Activated naive CD4-positive, alpha-beta T cell (primary cell): ENCODE results near the gene SLC6A11.

ENCODE experiments used
- DNase-seq, 4 experiments: peaks; one replicate each; lab custom pipeline; 2025; lab: John Stamatoyannopoulos, UW

SLC6A11 gene

GRCh38 chr3:10790713-10791112 lies 25.3 kb upstream of the SLC6A11 start:
- no peak for DNase-seq

DNA sequence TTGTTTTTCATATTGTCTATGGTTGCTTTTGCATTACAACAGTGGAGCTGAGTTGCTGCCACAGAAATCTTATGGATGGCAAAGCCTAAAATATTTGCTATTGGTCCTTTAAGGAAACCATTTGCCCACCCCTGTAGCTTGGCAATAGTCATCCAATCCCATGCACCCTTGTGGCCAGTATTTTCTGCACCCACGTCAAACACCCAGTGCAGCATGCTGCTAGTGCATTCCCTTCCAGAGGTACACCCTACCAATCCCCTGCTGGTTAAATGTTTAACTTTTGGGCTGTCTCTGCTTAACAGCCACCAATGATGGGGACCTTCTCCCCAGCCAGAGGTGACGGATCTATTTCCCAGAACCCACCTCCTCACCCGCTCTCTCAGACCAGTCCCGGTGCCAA lies 23.8 kb upstream of the SLC6A11 start:
- DNase-seq = no peak

DNA sequence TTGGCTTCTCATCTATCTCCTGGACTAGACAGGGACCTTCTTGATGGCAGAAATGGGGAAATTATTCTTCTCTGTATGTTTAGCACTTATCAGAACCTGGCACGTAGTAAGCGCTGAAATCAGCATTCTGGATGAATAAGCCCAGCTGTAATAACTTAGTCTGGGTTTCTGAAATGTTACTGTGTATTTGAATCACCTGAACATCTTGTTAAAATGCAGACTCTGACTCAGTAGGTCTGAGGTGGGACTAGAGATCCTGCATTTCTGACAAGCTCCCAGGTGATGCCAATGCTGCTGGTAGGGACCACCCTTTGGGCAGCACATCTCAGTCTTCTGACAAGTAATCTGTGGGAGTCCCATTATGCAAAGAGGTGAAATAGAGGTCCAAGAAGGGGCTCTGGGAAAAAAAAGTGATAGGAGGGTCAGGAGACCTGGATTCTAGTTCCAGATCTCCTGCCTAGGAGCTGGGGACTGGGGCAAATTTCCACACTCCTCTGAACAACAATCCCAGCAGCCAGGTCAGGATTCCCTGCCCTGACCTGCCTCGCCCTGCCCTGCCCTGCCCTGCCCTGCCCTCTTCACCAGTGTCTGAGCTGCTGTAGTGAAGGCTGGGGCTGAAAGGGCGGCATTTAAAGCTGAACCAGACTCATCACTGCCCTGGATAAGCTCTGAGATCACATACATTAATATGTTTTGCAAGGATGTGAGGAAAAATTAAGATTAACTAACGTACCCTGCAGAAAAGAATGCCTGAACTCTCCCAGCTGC lies 17.2 kb upstream of the SLC6A11 start:
- no peak for DNase-seq

DNA sequence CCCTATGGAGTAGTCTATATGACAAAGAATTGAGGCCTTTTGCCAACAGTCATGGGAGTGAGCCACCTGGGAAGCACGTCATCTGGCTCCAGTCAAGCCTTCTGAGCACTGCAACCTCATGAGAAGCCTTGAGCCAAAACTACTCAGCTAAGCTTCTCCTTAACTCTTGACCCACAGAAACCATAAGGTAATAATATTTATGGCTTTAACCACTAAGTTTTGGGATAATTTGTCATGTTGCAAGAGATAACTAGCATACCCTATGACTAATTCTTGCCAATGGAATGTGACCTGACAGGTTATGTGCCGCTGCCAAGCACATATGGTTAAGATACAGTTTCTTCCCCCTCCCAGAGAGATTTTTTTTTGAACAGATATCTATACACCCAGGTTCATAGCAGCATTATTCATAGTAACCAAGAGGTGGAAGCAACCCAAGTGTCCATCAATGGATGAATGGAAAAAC lies 11.8 kb upstream of the SLC6A11 start:
- DNase-seq = no peak

DNA sequence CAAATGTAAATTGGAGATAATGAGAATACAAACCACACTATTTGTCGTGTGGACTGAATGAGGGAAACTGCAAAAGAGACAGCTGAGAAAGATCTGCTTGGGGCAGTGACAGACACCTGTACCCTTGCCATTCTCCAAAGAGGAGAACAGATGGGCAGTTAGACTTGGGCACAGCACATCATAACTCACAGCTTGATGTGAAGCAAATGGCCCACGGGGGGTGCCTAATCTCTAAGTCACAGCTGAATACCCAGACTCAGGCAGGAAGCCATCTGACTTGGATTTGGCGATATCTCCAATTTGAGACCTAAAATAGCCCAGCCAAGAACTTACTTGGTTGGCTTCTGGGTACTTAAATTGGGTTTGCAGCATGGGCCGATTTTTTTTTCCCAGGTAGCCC lies 10.0 kb upstream of the SLC6A11 start:
- DNase-seq = no peak

GRCh38 chr3:10808130-10808735 lies 7.8 kb upstream of the SLC6A11 start:
- DNase-seq = no peak

- DNase-seq = no peak
Observed at GRCh38 chr3:10808974-10809373, 7.1 kb upstream of the SLC6A11 start.

DNA sequence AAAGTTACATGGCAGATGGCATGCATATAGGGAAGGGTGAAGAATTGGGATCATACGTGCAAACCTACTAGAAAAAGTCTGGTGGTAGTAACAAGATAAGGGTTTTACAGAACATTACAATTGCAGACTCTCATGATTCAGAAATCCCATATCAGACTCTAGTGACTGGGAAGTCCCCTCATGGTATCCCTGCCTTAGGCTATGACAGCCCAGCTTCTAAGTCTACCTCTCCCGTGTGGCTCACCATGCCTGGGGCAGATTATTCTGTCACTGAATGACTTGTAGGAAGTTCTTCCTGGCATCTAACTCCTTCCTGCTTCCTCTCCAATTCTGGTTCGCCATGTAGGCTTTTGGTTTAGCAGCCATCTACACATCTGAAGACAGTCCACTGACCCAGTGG lies 5.7 kb upstream of the SLC6A11 start:
- DNase-seq = no peak

GRCh38 chr3:10813425-10813824 lies 2.6 kb upstream of the SLC6A11 start:
- DNase-seq = no peak

DNA sequence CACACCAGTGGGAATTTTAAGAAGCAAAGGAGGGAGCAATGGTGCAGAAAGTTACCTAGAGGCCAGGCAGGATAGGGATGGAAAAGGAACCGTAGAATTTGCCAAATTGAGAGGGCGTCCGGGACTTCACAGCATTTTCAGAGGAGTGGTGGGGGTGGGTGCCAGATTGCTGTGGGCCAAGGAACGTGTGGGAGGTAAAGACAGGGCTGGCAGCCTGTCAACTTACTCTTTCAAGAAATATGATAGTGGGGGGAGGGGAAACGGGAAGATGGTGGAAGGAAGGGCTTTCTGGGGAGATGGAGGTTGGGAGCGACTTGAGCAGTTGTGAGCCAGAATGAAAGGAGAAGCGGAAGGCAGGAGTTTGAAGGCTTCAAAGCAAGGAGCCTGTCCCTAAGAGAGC lies 1.4 kb upstream of the SLC6A11 start:
- no peak for DNase-seq

DNA sequence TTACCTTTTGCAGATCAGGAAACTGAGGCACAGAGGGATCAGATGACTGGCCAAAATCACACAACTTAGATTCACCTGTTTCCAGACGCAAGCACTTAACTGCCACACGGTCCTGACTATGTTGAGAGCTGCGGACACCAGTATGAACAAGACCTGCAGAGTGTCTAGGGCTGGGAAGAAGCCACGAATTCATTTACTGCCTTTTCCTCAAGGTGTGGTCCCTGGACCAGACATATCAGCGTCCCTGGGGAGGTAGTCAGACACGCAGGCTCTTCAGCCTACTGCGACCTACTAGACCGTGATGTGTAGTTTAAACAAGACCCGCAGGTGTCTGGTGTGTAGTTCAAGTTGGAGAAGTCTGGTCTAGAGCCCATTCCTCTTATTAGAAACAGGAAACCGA lies 541 bp upstream of the SLC6A11 start:
- DNase-seq = no peak

- no peak for DNase-seq
Observed at GRCh38 chr3:10816863-10817253, 830 bp downstream of the SLC6A11 start.

DNA sequence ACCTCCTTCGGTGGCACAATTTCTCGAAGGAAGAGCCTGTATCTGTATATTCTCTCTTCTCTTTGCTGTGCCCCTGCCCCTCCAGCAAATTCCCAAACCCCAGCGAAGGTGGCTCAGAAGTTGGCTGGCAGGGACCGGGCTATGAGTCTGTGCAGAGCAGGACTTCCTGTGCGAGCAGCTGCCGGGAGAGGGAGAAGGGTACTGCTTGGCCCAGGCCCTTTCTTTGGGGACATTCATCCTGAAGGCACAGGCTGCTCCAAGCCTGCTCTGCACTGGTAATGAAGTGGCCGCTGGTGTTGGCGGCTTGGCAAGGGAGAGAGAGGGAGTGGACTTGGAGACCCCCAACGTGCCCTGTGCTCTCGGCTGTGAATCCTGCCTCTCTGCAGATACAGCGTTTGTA lies 1.5 kb downstream of the SLC6A11 start:
- DNase-seq = no peak

GRCh38 chr3:10822055-10822454 lies 6.0 kb downstream of the SLC6A11 start:
- no peak for DNase-seq

- DNase-seq = no peak
Observed at GRCh38 chr3:10822708-10823515, 6.9 kb downstream of the SLC6A11 start.

DNA sequence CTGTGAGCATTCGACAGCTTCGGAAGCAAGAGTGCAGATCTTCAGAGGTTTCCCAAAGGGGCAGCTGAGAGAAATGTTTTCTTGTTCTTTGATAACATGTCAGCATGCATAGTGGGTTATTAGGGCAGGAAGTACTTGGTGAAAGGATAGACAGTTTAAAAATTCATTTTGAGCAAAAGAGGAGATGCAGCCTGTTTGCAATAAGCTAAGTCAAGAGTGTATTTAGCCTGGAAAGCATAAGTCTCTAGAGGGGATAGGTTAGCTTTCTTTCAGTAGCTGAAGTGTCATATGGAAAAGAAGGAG lies 7.4 kb downstream of the SLC6A11 start:
- no peak for DNase-seq

- DNase-seq = no peak
Observed at GRCh38 chr3:10824468-10824867, 8.4 kb downstream of the SLC6A11 start.

DNA sequence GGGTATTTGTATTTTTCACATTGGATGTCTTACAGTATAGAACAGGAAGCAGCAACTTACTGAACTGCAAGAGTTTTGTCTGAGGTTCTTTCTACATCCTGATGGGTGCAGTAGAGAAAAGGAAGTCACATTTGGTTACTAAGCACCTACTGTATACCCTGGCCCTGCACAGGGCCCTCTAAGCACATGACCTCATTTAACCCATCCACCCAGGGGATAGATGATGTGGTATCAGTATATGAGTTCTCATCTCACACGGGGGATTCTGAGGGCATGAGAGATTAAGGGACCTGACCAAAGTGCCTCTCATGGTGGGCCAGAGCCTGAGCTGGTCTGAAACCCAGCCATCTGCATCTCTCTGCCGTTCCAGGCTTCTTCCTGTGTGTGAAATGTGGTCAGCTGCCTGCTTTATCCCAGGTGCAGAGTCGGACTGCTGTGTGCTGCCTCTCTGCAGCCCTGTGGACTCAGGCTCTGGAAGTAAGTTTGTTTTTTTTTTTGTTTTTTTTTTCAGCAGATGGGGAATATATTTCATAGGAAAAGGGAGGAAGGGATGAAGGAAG lies 17.9 kb downstream of the SLC6A11 start:
- no peak for DNase-seq

DNA sequence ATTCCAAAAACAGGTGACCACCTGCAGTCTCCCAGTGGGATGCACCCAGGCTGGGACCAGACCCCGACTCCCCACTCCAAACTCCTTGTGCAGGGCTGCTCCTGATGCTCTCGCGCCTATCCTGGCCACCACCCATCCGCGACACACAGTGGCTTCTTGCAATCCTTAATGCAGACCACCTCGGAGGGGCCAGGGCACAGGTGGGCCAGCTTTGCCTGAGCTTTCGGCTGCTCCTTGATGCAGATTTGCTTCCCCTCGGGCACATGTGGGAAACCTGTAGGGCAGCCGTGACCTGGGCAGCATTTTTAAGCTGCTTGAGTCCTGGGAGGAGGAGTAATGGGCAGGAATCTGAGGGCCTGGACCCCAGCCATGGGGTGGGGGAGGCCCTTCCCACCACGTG lies 18.9 kb downstream of the SLC6A11 start:
- DNase-seq = no peak

GRCh38 chr3:10835406-10835805 lies 19.4 kb downstream of the SLC6A11 start:
- DNase-seq = no peak

GRCh38 chr3:10836676-10837075 lies 20.6 kb downstream of the SLC6A11 start:
- no peak for DNase-seq

GRCh38 chr3:10837849-10838248 lies 21.8 kb downstream of the SLC6A11 start:
- no peak for DNase-seq

DNA sequence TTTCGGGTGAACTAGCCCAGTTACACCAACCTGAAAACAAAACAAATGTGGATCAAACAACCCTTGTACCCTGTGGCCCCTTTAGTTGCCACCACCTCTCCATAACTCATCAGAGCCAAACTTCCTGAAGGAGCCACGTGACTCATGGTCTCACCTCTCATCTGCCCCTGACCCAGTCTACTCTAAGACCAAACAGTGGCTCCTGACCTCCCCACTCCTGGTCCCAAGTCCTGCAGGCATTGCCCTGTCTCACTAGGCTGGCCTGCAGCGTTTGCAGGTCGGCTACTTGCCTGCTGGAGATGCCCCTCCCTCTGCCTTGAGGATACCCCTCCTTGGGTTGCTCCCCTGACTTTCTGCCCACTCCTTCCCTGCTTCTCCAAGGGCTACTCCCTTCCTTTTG lies 23.1 kb downstream of the SLC6A11 start:
- no peak for DNase-seq
